Measurements from ENCODE around the gene S100A12.
A peak's percentile ranks its signal among the peaks of the same experiment; 100 is the strongest.

S100A12 gene

DNA sequence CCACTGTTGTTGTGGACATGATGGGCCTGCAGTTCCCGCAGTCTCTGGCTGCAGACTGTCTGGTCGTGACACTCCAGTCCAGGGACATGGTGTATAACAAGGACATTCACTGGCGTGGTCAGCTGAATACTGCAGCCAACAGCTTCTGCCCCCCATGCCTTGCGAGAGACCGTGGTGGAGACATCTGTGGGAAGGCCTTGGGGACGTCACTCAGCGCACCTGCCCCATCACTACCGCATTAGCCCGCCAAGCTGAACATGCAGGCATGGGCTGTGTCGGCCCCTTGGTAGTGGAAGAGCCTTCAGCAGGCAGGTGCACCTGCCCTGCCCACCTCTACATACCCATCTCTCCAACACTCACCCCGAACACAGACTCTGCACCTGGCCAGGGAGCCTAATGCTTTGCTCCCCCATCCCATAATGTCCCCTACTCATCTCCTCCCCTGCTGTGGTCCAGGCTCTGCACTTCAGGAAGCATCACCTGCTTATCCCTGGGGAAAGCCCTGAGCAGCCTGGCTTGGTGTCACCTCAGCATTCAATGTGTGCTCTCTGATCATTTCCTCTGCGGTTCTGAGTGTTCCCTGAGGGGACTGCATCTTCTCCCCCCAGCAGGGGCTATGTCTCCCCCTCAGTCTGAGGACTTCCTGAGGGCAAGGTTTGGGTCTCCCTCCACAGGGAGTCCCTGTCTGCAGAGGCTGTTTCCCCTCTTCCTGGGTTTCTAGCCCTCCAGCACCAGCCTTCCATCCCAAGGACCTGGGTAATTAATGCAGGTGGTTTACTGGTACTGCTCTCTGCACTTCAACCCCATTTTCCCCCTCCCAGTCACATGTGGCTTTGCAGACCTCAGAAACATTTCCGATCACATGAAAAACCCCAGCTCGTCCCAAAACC lies 30.0 kb downstream of the S100A12 start:
- no peak overlapping the region for H3K4me3 ChIP-seq (ENCODE audit: low read length)
- no peak for TF ChIP-seq ZNF274 (IDR thresholded peaks at IDR 0.05; ENCODE audit: low read depth, low read length)

DNA sequence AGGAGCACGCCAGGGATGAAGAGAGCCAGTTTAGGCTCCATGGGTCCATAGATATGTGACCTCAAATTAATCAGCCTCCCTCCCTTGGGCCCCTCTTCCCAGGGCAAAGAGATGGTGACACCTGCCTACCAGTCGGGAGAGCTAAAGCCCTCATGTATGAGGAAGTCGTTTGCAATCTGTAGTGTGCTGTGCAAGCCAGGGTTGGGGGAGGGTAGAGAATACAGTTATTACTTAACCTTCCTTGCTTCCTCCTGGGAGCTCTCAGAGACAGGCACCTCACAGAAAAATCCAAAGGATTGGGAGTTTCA lies 30.7 kb downstream of the S100A12 start:
- H3K4me3 ChIP-seq (ENCODE audit: low read length), result no peak overlapping the region
- no peak for TF ChIP-seq ZNF274 (IDR thresholded peaks at IDR 0.05; ENCODE audit: low read depth, low read length)

DNA sequence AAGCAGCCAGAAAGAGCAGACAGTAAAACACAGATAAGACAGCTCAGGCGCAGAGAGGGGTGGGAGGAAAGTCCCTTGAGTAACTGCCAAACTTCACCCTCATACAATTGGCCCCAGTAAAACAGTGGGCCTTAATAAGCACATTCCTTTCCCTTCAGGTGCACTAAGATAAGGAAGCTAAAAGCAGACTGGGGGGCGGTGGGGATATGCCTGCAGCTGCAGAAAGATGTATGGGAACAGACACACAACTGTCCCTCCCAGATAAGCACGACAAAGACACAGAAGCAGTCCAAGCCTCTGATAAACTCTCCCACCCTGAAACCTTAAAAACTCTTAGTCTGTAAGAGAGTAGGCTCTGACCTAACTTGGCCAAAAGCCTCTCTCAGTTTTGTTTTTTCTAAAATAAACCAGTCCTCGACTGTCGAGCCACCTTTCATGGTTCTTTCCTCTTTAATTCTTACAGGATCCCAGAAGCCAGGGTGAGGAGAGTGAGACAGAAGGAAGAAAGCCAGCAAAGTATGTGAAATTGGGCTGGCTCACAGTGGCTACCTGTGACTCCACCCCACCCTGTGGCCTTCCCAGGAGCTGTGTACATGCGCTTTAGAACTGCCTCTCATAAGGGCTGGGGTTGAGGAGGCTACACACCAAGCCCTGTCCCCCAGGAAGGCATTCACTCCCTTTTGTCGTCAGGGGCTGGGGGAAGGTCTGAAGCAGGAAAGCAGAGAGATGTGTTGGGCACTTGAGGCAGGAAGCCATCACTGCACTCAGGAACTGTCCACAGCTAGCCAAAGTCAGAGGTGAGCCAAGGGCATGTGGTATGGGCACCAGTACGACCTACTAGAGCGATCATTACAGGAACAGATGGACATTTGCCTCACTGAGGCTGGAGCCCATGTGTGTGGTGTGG lies 31.4 kb downstream of the S100A12 start:
- TF ChIP-seq ZNF274 (IDR thresholded peaks at IDR 0.05; ENCODE audit: low read depth, low read length), result no peak
- no peak overlapping the region; the same call in 1 of the 2 replicates for H3K4me3 ChIP-seq (ENCODE audit: low read length)

DNA sequence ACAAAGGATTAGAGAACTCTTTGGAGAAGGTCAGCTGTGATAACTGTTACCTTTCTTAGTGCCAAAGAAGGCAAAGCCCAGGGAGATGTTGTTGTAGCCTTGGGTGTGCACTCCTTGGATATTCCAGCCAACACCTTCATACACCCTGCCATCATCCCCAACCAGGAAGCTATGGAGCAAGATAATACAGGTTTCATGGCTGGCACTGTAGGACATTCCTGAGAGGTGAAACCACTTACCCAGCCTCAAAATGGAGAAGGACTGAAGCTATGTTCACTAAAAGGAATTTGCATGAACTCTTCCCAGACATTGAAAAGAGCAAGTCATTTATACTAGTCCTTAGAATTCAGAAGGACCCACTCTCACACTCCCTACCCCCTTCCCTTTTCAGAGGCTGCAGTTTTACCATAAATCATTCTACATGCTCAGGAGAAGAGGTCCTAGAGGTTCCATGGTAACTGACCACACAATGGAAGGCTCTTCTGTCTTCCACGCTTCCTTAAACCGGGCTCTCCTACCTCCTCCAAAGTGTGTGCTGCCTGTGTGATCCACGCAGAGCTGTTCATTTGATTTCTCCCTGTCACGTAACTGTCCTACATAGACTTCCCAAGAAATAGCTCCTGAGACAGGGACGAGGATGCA lies 32.3 kb downstream of the S100A12 start:
- H3K4me3 ChIP-seq (ENCODE audit: low read length), result peak overlapping the region; percentile 45
- TF ChIP-seq ZNF274 (IDR thresholded peaks at IDR 0.05; ENCODE audit: low read depth, low read length), result no peak

DNA sequence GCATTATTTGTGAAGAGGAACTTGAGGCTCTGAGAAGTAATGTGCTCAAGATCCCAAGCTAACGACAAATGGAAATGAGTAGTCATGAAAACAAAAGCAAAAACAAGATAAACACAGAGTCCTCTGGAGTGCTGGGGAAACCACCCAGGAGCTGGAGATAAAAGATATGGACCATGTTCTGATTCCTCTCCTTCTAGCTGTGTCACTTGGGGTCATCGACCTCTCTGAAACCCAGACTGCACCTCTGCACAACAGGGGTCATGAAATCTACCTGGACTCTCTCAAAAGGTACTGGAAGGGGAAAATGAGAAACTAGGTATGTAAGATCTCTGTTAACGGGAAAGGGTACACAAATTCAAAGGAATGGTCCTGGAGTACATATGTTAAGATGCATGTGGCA lies 33.2 kb downstream of the S100A12 start:
- no peak overlapping the region; the same call in 1 of the 2 replicates for H3K4me3 ChIP-seq (ENCODE audit: low read length)
- TF ChIP-seq ZNF274 (IDR thresholded peaks at IDR 0.05; ENCODE audit: low read depth, low read length), result no peak

DNA sequence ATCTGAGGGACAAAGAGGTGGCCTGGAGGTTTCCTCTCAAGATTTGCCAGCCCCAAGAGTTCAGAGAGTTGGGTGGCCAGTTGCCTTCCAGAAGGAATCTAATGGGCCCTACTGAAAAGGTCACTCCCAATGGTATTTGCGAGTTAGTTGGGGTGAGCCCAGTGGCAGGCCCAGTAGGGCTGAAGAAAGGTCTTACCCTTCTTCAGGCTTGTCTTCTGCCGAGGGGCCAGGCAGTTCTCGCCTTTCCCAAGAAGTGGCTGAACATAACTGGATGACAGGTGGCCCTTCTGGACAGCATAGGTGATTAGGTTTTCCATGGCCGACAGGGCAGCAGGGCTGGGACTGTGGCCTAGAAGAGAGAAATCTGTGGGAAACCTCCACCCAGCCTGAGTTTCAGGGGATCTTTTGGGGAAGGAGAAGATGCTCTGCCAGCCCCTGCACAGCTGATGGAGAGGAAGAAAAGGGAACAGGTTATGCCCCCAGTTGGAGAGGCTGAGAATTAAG lies 33.9 kb downstream of the S100A12 start:
- no peak overlapping the region for H3K4me3 ChIP-seq (ENCODE audit: low read length)
- no peak for TF ChIP-seq ZNF274 (IDR thresholded peaks at IDR 0.05; ENCODE audit: low read depth, low read length)

DNA sequence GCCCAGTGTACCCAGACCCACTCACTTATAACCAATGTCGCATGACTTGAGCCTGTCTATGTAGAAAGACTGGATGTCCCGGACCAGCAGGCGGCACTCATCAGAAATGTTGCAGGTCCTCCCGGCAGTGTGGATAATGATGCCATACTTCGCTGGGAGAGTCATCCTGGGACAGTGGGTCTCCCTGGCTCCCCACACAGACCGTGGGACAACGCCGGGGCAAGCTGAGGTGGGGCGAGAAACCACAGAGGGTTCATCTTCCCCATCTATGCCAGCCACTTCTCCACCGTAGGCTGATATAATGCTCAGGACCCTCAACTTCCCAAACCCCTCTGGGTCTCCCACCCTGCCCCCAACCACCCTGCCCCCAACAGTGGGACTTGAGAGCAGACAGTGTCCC lies 35.1 kb downstream of the S100A12 start:
- no peak overlapping the region for H3K4me3 ChIP-seq (ENCODE audit: low read length)
- TF ChIP-seq ZNF274 (IDR thresholded peaks at IDR 0.05; ENCODE audit: low read depth, low read length), result no peak

DNA sequence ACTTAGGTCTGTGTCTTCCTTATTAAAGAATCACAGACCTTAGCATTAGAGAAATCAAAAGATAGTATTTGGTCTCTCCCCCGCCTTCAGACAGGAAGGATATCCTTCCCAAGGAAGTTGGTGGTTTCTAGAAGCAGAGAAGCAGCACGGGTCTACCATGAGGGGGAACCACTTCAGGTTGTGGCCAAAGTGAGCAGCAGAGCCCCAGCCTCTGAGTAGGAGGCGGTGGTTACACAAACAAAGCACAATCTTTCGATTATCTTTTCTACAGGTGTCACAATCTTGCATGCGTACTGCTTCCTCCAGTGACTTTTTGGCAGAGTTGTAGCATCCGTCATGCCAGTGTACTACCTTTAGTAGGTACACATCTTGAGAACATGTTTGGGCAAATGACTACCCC lies 35.6 kb downstream of the S100A12 start:
- H3K4me3 ChIP-seq (ENCODE audit: low read length), result no peak overlapping the region
- TF ChIP-seq ZNF274 (IDR thresholded peaks at IDR 0.05; ENCODE audit: low read depth, low read length), result no peak

DNA sequence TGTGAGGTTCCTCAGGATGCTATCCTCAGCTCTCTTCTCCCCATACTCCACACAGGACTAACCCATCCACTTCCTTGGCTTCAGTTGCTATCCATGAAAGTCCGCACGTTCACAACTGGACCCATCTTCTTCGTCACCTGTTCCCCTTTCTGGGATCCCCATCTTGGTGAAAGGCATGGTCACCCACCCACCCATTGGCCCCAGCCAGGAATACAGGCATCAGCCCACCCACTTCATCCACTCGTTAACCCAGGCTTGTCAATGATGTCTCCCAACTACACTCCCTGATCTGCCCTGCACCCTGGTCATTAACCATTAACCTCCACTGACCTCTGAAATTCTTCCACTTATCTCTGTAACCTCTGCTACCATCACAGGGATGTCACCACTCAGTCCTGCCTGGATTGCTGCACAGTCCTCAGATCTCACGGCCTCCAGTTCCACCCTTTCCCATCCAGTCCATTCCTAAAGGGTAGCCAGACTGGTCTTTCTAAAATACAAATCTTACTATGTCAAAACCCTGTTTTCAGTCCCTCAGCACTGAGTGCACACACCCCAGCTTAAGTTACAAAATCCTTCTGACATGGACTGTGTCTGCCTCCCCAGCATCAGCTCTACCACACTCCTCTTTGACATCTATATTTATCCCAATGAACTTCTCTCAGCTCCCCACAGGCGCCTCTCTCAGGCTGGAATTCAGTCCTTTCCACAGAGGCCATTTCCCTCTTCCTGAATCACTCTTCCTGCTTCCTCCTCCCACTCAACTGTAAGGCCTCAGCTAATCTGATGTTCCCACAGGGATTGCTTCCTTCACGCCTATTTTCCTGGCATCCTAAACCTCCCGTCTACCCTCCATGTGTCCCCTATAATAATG lies 37.2 kb downstream of the S100A12 start:
- TF ChIP-seq ZNF274 (IDR thresholded peaks at IDR 0.05; ENCODE audit: low read depth, low read length), result no peak

DNA sequence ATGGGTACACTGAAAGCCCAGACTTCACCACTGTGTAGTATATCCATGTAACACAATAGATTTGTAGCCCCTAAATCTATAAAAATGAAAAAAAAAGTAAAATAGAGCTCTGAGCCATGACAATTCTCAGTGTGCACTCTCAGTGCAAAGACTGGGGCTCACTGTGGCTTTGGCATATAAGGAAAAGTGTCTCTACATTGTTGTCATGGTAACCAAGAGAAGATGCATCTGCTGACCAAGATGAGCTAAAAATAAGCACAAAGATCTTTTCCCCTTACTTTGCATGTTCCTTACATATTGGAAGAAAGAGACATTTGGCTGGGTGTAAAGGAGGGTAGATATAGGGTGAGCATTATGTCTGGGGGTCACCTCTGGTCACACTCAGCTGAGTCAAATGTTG lies 38.8 kb downstream of the S100A12 start:
- no peak overlapping the region for H3K4me3 ChIP-seq (ENCODE audit: low read length)

More for the DNA sequence above, 37.2 kb downstream of the S100A12 start:
- H3K4me3 ChIP-seq (ENCODE audit: low read length), result no peak overlapping the region

DNA sequence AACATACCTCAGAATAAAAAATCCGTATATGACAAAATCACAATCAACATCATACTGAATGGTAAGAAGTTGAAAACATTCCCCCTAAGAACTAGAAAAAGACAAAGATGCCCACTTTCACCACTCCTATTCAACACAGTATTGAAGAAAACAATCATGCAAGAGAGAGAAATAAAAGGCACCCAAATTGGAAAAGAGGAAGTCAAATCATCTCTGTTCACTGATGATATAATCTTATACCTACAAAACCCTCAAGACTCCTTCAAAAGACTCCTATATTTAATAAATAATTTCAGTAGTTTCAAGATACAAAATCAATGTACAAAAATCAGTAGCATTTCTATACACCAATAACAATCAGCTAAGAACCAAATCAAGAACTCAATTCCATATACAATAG lies 41.5 kb downstream of the S100A12 start:
- H3K4me3 ChIP-seq (ENCODE audit: low read length), result no peak overlapping the region
- no peak for TF ChIP-seq ZNF274 (IDR thresholded peaks at IDR 0.05; ENCODE audit: low read depth, low read length)

More for the DNA sequence above, 38.8 kb downstream of the S100A12 start:
- TF ChIP-seq ZNF274 (IDR thresholded peaks at IDR 0.05; ENCODE audit: low read depth, low read length), result no peak

DNA sequence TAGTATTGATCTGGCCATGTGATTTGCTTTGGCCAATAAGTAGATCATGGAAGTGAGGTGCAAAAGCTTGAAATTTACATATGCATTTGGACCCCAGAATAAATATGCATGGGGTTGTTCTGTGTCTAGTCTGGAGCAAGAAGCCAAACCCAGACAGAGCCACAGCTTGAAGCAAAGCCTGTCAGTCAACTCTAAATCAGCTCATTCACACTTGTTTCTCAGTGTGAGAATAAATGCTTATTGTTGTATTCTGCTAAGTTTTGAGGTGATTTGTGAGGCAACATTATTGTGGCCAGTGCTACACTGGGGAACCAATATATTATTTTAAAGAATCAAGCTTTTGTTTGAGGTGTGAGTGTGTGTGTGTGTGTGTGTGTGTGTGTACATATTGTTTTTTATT lies 50.5 kb downstream of the S100A12 start:
- H3K4me3 ChIP-seq (ENCODE audit: low read length), result no peak overlapping the region
- no peak for TF ChIP-seq ZNF274 (IDR thresholded peaks at IDR 0.05; ENCODE audit: low read depth, low read length)

Measured in GM08714 (cell line).